ENCODE results near the gene ZNF574.
A peak's percentile ranks its signal among the peaks of the same experiment; 100 is the strongest.

The ZNF574 gene

GRCh38 chr19:42125536-42125935 is 49.6 kb downstream of the ZNF574 start:
- FAIRE-seq: no peak
- TF ChIP-seq POLR2AphosphoS5 (IDR thresholded peaks at IDR 0.05; ENCODE audit: low read depth, low read length) (no peak), POLR2A (IDR thresholded peaks at IDR 0.05; ENCODE audit: low read depth, low read length) (no peak), PAX5 (IDR thresholded peaks at IDR 0.05; ENCODE audit: insufficient read depth, low read length, severe bottlenecking) (no peak)
- no peak for DNase-seq (ENCODE audit: insufficient read length, low spot score)

GRCh38 chr19:42126574-42126973 is 50.6 kb downstream of the ZNF574 start:
- TF ChIP-seq POLR2A (IDR thresholded peaks at IDR 0.05; ENCODE audit: low read depth, low read length) (no peak), POLR2AphosphoS5 (IDR thresholded peaks at IDR 0.05; ENCODE audit: low read depth, low read length) (no peak), SPI1 (IDR thresholded peaks at IDR 0.05; ENCODE audit: low read depth, low read length) (no peak), POU2F2 (IDR thresholded peaks at IDR 0.05; ENCODE audit: low read depth, low read length) (no peak), PAX5 (IDR thresholded peaks at IDR 0.05; ENCODE audit: insufficient read depth, low read length, severe bottlenecking) (no peak), TAF1 (IDR thresholded peaks at IDR 0.05; ENCODE audit: low read depth, low read length) (no peak)
- DNase-seq (ENCODE audit: insufficient read length, low spot score) (no peak), FAIRE-seq (peak; percentile 89)

- DNase-seq (ENCODE audit: insufficient read length, low spot score) (no peak), FAIRE-seq (peak; percentile 99)
- TF ChIP-seq PAX5 (IDR thresholded peaks at IDR 0.05; ENCODE audit: insufficient read depth, low read length, severe bottlenecking) (no peak), SPI1 (IDR thresholded peaks at IDR 0.05; ENCODE audit: low read depth, low read length) (peak; percentile 97), POU2F2 (IDR thresholded peaks at IDR 0.05; ENCODE audit: low read depth, low read length) (peak; percentile 66), TAF1 (IDR thresholded peaks at IDR 0.05; ENCODE audit: low read depth, low read length) (no peak)
Measured at GRCh38 chr19:42129399-42130253, 53.7 kb downstream of the ZNF574 start.

DNA sequence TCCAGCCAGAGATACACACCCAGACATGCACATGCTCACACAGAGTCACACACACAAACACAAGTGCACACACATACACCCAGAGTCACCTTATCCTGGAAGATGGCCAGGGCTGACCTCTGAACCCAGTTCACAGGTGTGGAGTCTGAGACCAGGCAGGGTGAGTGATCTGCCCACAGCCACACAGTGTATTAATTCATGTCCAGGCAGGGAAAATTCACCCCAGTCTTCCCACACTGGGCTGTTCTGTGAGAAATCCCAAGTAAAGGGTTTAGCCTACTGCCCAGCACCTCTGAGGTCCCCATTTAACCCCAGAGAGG is 54.2 kb downstream of the ZNF574 start:
- FAIRE-seq (no peak), DNase-seq (ENCODE audit: insufficient read length, low spot score) (no peak)
- no peak for TF ChIP-seq SPI1 (IDR thresholded peaks at IDR 0.05; ENCODE audit: low read depth, low read length)
- TF ChIP-seq POLR2AphosphoS5 (IDR thresholded peaks at IDR 0.05; ENCODE audit: low read depth, low read length): no peak
- no peak for TF ChIP-seq PAX5 (IDR thresholded peaks at IDR 0.05; ENCODE audit: insufficient read depth, low read length, severe bottlenecking)
- no peak for TF ChIP-seq TAF1 (IDR thresholded peaks at IDR 0.05; ENCODE audit: low read depth, low read length)
- TF ChIP-seq POU2F2 (IDR thresholded peaks at IDR 0.05; ENCODE audit: low read depth, low read length): no peak
- TF ChIP-seq POLR2A (IDR thresholded peaks at IDR 0.05; ENCODE audit: low read depth, low read length): no peak

All from GM12891 (cell line).